C4-2B (cell line): ENCODE results near the gene LRSAM1.

ENCODE experiments used
- ZFX ChIP-seq: fragments of 450-650 bp; IDR thresholded peaks from 2 replicates; pipeline ENCODE4 v1.6.1; 2017
- TF ChIP-seq, protein P1 (sequence below): fragments of 450-650 bp; conservative IDR thresholded peaks from 2 replicates; pipeline ENCODE4 v1.5.1; 2017; ENCODE audit warnings: mild to moderate bottlenecking

DNA sequence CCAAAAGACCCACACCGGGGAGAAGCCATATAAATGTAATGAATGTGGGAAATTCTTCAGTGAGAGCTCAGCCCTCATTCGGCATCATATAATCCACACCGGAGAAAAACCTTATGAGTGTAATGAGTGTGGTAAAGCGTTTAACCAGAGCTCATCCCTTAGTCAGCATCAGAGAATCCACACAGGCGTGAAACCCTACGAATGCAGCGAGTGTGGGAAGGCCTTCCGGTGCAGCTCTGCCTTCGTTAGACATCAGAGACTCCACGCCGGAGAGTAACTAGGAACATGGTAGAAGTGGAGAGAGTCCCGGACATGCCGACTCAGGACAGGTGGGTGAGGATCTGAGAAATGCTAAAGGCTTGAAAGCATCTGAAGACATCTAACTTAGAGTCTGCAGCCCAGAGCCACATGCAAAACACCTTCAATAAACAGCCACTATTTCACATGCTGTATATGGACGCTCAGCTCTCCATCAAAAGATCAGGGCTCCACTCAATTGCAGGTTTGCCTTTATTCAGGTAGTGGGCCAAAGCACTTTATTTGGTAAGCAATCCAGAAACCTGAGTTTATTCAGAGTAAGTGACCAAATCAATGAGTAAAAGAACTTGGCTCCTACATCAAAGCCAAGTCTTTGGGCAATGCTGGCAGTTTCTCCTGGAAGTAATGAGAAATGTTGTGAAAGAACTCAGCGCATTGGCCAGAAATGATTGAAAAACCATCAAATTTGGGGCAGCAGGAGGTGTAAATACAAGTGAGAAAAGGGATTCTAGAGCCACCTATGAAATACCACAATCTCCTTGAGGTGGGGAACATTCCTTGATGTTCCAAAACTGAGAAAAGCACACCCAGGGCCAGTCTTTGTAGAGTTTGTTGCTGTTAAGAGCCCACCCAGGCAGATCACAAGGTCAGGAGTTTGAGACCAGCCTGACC, 6.1 kb upstream of the LRSAM1 start:
- TF ChIP-seq, protein P1, sequence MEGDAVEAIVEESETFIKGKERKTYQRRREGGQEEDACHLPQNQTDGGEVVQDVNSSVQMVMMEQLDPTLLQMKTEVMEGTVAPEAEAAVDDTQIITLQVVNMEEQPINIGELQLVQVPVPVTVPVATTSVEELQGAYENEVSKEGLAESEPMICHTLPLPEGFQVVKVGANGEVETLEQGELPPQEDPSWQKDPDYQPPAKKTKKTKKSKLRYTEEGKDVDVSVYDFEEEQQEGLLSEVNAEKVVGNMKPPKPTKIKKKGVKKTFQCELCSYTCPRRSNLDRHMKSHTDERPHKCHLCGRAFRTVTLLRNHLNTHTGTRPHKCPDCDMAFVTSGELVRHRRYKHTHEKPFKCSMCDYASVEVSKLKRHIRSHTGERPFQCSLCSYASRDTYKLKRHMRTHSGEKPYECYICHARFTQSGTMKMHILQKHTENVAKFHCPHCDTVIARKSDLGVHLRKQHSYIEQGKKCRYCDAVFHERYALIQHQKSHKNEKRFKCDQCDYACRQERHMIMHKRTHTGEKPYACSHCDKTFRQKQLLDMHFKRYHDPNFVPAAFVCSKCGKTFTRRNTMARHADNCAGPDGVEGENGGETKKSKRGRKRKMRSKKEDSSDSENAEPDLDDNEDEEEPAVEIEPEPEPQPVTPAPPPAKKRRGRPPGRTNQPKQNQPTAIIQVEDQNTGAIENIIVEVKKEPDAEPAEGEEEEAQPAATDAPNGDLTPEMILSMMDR: no peak
- TF ChIP-seq ZFX: no peak
